HCT116 (cell line): ENCODE data around the gene TUBA4B. TPM values are rescaled to one million over a fixed set of nuclear protein-coding genes. Genes with fewer than 3 reads are reported as not detected.

ENCODE experiments used
- ATAC-seq: fragments of 200-7000 bp; cut with Tn5 transposase; 2 replicates; pipeline ENCODE4 v1.9.1; 2020; ENCODE audit warnings: mild to moderate bottlenecking, moderate library complexity
- BruUV-seq: library from RNA; stranded (reverse); fragments of 400-500 nt; replicated peaks from 2 replicates; lab custom pipeline; 2021; lab: Mats Ljungman, UMichigan
- CTCF ChIA-PET: fragments of 300-600 bp; sonication (Branson Sonifier 250); formaldehyde crosslinking; loops from one replicate; lab custom pipeline; 2021; ENCODE audit warnings: antibody characterized with exemption; lab: Charles Lee
- POLR2A ChIA-PET: fragments of 300-600, 350-600 bp; sonication (Branson Sonifier 250); formaldehyde crosslinking; loops from one replicate; lab custom pipeline; 2021; ENCODE audit warnings: antibody characterized with exemption; lab: Charles Lee
- RAD21 ChIA-PET, 2 experiments: fragments of 300-600 bp; sonication (Branson Sonifier 250); formaldehyde crosslinking; loops; one replicate each; lab custom pipeline; 2023; ENCODE audit warnings: low total read pairs in 2 of 2; ENCODE audit not compliant: uncharacterized antibody in 2 of 2, unreplicated experiment in 2 of 2, low non-redundant PET in 1 of 2; lab: Charles Lee
- DNase-seq: peaks from one replicate; pipeline ENCODE4 v3.0.0-alpha.2; 2010; ENCODE audit warnings: low read depth, low spot score
- H2AFZ ChIP-seq: fragments of 200-600 bp; shearing (Covaris generic), sonication (generic); 2 replicates; pipeline ENCODE4 v1.6.1; 2017; ENCODE audit warnings: low read depth, mixed run types, mixed read lengths, antibody characterized with exemption, low read length; ENCODE audit not compliant: poor library complexity, severe bottlenecking
- H3K27ac ChIP-seq: 2 replicates; pipeline ENCODE4 v1.5.1; 2012; ENCODE audit warnings: low read depth, low read length
- H3K27me3 ChIP-seq: fragments of 200-600 bp; sonication (generic); 2 replicates; pipeline ENCODE4 v1.6.1; 2016; ENCODE audit warnings: mixed run types, low read length, mixed read lengths; ENCODE audit not compliant: insufficient read depth
- H3K36me3 ChIP-seq, 2 experiments: fragments of 200-500 bp in 1 of 2; fragments of 200-600 bp in 1 of 2; sonication (Bioruptor generic) in 1 of 2; sonication (generic) in 1 of 2; 2 replicates each; pipeline versions ENCODE4 v1.5.1 to v1.6.1; 2014 to 2016; ENCODE audit warnings: low read length in 2 of 2, inconsistent platforms in 1 of 2, mixed read lengths in 1 of 2, mixed run types in 1 of 2; ENCODE audit not compliant: insufficient read depth in 2 of 2, control insufficient read depth in 1 of 2
- H3K4me1 ChIP-seq, 2 experiments: fragments of 200-600 bp in 1 of 2; sonication (generic) in 1 of 2; 2 replicates each; pipeline versions ENCODE4 v1.5.1 to v1.6.1; 2012 to 2017; ENCODE audit warnings: low read length in 2 of 2, inconsistent platforms in 1 of 2, mild to moderate bottlenecking in 1 of 2, mixed read lengths in 1 of 2, mixed run types in 1 of 2, moderate library complexity in 1 of 2; ENCODE audit not compliant: insufficient read depth in 2 of 2, control insufficient read depth in 1 of 2
- H3K4me2 ChIP-seq: fragments of 200-600 bp; sonication (generic); 2 replicates; pipeline ENCODE4 v1.6.1; 2017; ENCODE audit warnings: mixed run types, low read length, mixed read lengths
- H3K4me3 ChIP-seq, 2 experiments: fragments of 200-600 bp in 1 of 2; sonication (generic) in 1 of 2; replicated peaks in 1 of 2; 2 replicates each; pipeline ENCODE4 v1.5.1; 2011 to 2016; ENCODE audit warnings: low read length in 2 of 2, control low read depth in 1 of 2, low read depth in 1 of 2, mild to moderate bottlenecking in 1 of 2, mixed read lengths in 1 of 2, mixed run types in 1 of 2
- H3K79me2 ChIP-seq: fragments of 200-600 bp; sonication (generic); 2 replicates; pipeline ENCODE4 v1.6.1; 2017; ENCODE audit warnings: mild to moderate bottlenecking, mixed run types, low read length, moderate library complexity, mixed read lengths; ENCODE audit not compliant: insufficient read depth
- H3K9ac ChIP-seq: fragments of 200-600 bp; sonication (generic); 2 replicates; pipeline ENCODE4 v1.6.1; 2016; ENCODE audit warnings: low read length, mixed read lengths
- H3K9me2 ChIP-seq: fragments of 200-600 bp; sonication (generic), shearing (Covaris generic); 2 replicates; pipeline ENCODE4 v1.6.1; 2017; ENCODE audit warnings: mixed run types, mild to moderate bottlenecking, moderate library complexity; ENCODE audit not compliant: insufficient read depth
- H3K9me3 ChIP-seq, 2 experiments: fragments of 200-500 bp in 1 of 2; fragments of 200-600 bp in 1 of 2; sonication (Bioruptor generic) in 1 of 2; sonication (generic) in 1 of 2; 2 replicates each; pipeline ENCODE4 v1.6.1; 2014 to 2017; ENCODE audit warnings: low read length in 2 of 2, mixed read lengths in 2 of 2, inconsistent platforms in 1 of 2, low read depth in 1 of 2, mild to moderate bottlenecking in 1 of 2, mixed run types in 1 of 2, moderate library complexity in 1 of 2; ENCODE audit not compliant: control insufficient read depth in 1 of 2, insufficient read depth in 1 of 2
- H4K20me1 ChIP-seq: fragments of 200-600 bp; sonication (generic), shearing (Covaris generic); 2 replicates; pipeline ENCODE4 v1.6.1; 2017; ENCODE audit warnings: mixed run types, mild to moderate bottlenecking, moderate library complexity; ENCODE audit not compliant: insufficient read depth
- CBX3 ChIP-seq: IDR thresholded peaks from 2 replicates; pipeline ENCODE4 v1.6.1; 2012; ENCODE audit warnings: low read depth
- ELF1 ChIP-seq: IDR thresholded peaks from 2 replicates; pipeline ENCODE4 v1.6.1; 2012; ENCODE audit warnings: low read depth, borderline replicate concordance
- JUND ChIP-seq: IDR thresholded peaks from 2 replicates; pipeline ENCODE4 v1.6.1; 2012
- REST ChIP-seq: IDR thresholded peaks from 2 replicates; pipeline ENCODE4 v1.6.1; 2012; ENCODE audit warnings: low read depth
- SIN3A ChIP-seq: IDR thresholded peaks from 2 replicates; pipeline ENCODE4 v1.6.1; 2012; ENCODE audit warnings: low read depth
- SP1 ChIP-seq: IDR thresholded peaks from 2 replicates; pipeline ENCODE4 v1.6.1; 2012; ENCODE audit warnings: low read depth
- SRF ChIP-seq: IDR thresholded peaks from 2 replicates; pipeline ENCODE4 v1.6.1; 2012; ENCODE audit warnings: low read depth
- ZBTB33 ChIP-seq: IDR thresholded peaks from 2 replicates; pipeline ENCODE4 v1.6.1; 2011; ENCODE audit warnings: mild to moderate bottlenecking, low read length, moderate library complexity; ENCODE audit not compliant: insufficient replicate concordance; ENCODE audit errors: extremely low read depth
- intact Hi-C: fragments of 100-400 bp; cut with micrococcal nuclease; formaldehyde crosslinking; loops from 2 replicates; pipeline ENCODE4 v1.10.0; 2022
- total RNA-seq: library from RNA; stranded (reverse); gene quantifications from one replicate; pipeline ENCODE4 v1.2.1, GENCODE V29; 2021; ENCODE audit not compliant: unreplicated experiment

TUBA4B gene
- total RNA-seq, 1 experiment from 2014 or later = not detected

GRCh38 chr2:219249203-219249980 lies 3.7 kb upstream of the TUBA4B start:
- no TSS peak for BruUV-seq
- Histone ChIP-seq H3K9me3 (no peaks in the 10 kb centered on the region), H3K9me2 (no peaks in the 10 kb centered on the region), H3K27ac (peak overlapping the region; percentile 63), H3K36me3 (peaks cover 3 to 5% of the 10 kb centered on the region in 2 experiments; a peak in 2 of 4 replicates), H3K4me3 (peak overlapping the region in 1 of 2 experiments; percentile 27; a peak in 2 of 4 replicates), H4K20me1 (no peaks in the 10 kb centered on the region), H3K4me1 (peaks cover 35 to 70% of the 10 kb centered on the region in 2 experiments), H3K27me3 (no peaks in the 10 kb centered on the region), H3K4me2 (peak overlapping the region; percentile 69), H3K79me2 (peaks cover 35% of the 10 kb centered on the region; the same call in 1 of the 2 replicates), H3K9ac (peak overlapping the region; percentile 38), H2AFZ (no peak overlapping the region)
- DNase-seq (no peak), ATAC-seq (no peak)
- CTCF ChIA-PET = interaction anchor here (1.1 to 2.8 kb wide), 7 partner anchors 25 to 73 kb away, joined by 3 to 14 read pairs (median 4); partner anchors contain the start of genes CNPPD1 and DNAJB2
- POLR2A ChIA-PET = interaction anchor here (1.2 to 1.8 kb wide), 8 partner anchors 20 to 45 kb away, joined by 3 to 8 read pairs (median 4); partner anchors contain the start of genes ANKZF1, ATG9A, DNAJB2 and ZFAND2B
- RAD21 ChIA-PET = interaction anchor here in 1 of 2 experiments (1.1 kb wide), 1 partner anchor 25 kb away, joined by 3 read pairs; no protein-coding TSS in a partner anchor
- intact Hi-C loops = no loop called here
- TF ChIP-seq SRF (no peak), SIN3A (no peak), JUND (no peak)

- no peaks in the 10 kb centered on the region for H3K9me2 ChIP-seq
- H3K4me1 ChIP-seq = peaks cover 39 to 71% of the 10 kb centered on the region in 2 experiments
- POLR2A ChIA-PET = interaction anchor here (1.2 to 1.8 kb wide), 7 partner anchors 21 to 45 kb away, joined by 3 to 8 read pairs (median 4); partner anchors contain the start of genes ANKZF1, ATG9A, DNAJB2 and ZFAND2B
- peaks cover 35% of the 10 kb centered on the region; the same call in 1 of the 2 replicates for H3K79me2 ChIP-seq
- RAD21 ChIA-PET = no interaction called here
- peak overlapping the region; percentile 69 for H3K4me2 ChIP-seq
- no TSS peak for BruUV-seq
- H2AFZ ChIP-seq = no peak overlapping the region
- peaks cover 3 to 5% of the 10 kb centered on the region in 2 experiments; a peak in 2 of 4 replicates for H3K36me3 ChIP-seq
- H3K27ac ChIP-seq = peak overlapping the region; percentile 63
- DNase-seq = no peak
- no peak for TF ChIP-seq ZBTB33
- TF ChIP-seq CBX3 = no peak
- no peak for TF ChIP-seq JUND
- no peak for TF ChIP-seq REST
- TF ChIP-seq SP1 = no peak
- TF ChIP-seq ELF1 = no peak
- H3K9me3 ChIP-seq = no peaks in the 10 kb centered on the region
- peak overlapping the region; percentile 38; the same call in 1 of the 2 replicates for H3K9ac ChIP-seq
- no peaks in the 10 kb centered on the region for H4K20me1 ChIP-seq
- no peak overlapping the region for H3K4me3 ChIP-seq
- no peak for ATAC-seq
- intact Hi-C loops = no loop called here
- H3K27me3 ChIP-seq = peaks cover 5% of the 10 kb centered on the region; the same call in 1 of the 2 replicates
- CTCF ChIA-PET = interaction anchor here (1.2 to 2.8 kb wide), 4 partner anchors 24 to 45 kb away, joined by 3 to 14 read pairs (median 10); partner anchors contain the start of gene DNAJB2
Observed at GRCh38 chr2:219250049-219250781, 2.8 kb upstream of the TUBA4B start.
